CD4-positive, alpha-beta T cell treated with Interleukin-15 for 1 hour (primary cell): ENCODE data around the gene MYB.

Experiments
- DNase-seq: peaks from one replicate; pipeline ENCODE4 v3.0.0-alpha.2; 2020

The MYB gene

DNA sequence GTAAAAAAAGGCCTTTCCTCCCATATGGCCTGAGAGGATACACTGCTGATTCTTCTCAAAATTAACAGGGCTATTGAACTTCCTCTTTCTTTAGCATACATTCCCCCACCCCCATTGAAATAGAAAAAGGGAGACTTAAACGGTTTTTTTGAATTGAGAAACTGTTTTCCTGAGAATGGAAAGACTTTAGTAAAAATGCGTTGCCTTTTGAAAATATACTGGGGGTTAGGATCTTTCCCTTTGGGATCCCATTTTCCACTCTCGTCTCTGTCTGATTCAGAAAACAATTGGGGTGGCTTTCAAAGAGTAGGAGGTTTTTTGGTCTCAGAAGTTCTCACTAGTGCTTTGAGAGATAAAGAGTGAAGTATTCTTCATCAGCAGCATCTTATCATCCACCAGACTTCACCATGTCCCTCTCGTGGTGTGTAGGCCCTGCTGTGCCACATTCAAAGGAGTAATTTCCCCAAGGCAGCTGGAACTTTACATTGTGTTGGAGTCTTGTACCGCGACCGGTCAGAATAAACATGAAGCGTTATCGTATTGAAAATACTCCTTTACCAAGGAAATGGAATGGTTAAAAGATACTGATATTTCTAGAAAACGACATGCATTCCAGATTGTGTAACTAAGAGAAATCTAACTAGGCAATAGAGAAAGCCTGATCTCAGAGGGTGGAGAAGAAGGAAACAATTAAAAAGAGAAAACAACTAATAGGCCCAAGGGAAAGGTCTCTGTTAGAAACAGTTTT is 10.6 kb downstream of the MYB start:
- no peak for DNase-seq

GRCh38 chr6:135192256-135193174 is 11.4 kb downstream of the MYB start:
- no peak for DNase-seq

DNA sequence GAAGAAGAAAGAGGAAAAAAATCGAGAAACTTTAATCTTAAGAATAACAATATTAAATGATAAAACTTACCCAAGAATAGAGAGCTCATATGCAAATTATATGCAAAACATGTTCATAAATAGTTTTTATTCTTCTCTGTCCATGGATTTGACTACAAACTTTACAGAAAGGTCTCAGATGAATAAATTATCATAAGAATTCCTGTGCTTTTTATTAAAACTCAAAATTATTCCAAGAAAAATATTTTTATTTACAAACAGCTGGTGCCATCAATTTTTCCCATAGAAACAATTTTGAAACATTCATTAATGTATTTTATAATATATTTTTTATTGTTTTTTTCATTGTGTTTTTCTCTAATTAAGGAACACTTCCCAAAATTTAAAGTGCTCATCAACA is 12.1 kb downstream of the MYB start:
- no peak for DNase-seq

- DNase-seq = no peak
Measured at GRCh38 chr6:135195041-135195440, 13.9 kb downstream of the MYB start.

GRCh38 chr6:135195522-135195921 is 14.4 kb downstream of the MYB start:
- DNase-seq = no peak

- DNase-seq = no peak
Measured at GRCh38 chr6:135196739-135197510, 15.8 kb downstream of the MYB start.

DNA sequence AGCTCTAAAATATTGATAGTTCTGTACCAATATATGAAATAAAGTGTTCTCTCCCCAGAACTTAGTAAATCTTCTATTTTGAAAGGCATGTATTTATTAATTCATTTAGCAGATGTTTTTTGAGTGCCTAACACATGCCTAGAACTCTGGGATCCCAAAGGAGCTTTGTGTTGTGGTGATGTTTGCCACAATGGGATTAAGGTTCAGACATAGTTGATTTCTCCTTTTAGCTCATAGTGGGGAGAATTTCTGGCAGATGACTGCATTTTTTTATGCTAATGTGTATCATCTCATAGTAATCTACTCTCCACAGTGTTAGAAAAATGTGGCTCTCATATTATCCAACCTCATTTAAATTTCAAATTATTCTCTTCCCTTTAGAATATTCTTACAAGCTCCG is 21.7 kb downstream of the MYB start:
- no peak for DNase-seq

GRCh38 chr6:135204951-135205350 is 23.8 kb downstream of the MYB start:
- DNase-seq = no peak

DNA sequence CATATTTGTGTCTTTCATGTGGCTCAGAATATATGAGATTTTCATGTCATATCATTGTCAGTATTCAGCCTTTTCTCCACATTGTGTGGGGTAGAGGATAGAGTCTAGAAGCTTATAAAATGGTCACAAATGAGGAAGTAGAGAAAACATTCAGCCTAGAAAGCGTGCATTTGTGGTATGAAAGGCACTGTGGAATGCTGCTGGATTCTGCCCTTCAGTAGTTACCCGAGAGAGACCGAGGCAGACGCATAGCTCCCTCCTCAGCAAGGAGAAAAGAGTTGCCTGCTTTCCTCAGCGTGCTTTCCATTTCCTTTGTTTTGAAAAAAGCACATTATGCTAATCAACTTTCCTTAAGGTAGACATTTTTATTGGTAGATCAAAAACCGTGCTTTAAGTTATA is 28.7 kb downstream of the MYB start:
- DNase-seq = no peak

GRCh38 chr6:135210632-135211305 is 29.7 kb downstream of the MYB start:
- no peak for DNase-seq

GRCh38 chr6:135211306-135211702 is 30.2 kb downstream of the MYB start:
- no peak for DNase-seq

DNA sequence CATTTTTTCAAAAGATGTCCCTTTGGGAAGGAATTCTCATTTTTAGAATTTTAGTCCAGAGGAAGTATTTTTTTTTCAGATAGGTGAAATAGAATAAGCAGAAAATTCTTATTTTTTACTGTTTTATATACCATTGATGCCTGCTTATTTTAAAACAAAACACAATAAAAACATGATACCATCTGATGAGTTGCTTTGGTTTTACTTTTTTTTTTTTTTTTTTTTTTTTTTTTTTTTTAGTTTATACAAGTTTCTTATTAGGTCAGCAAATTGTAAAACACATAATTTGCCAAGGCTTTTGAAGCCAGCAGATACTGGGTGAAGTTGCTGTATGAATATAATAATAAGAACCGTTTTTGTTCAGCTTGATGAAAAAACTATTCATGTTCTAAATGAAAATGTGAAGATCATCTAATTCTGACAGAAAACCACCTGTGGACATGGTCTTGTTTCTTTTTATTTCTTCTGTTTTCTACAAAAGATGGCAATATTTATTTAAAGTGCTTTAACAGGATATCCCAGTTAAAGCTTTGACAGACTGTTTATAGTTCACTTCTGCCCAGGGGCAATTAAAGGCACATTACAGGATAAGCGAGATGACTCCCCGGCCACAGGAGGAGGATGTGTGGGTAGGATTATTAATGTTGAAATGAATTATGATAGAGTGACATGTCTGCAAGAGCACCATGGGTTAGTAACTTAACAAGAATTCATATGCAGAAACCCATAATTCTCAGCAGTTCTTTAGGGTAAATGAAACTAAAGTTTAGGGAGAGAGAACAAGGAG is 31.1 kb downstream of the MYB start:
- DNase-seq = no peak

DNA sequence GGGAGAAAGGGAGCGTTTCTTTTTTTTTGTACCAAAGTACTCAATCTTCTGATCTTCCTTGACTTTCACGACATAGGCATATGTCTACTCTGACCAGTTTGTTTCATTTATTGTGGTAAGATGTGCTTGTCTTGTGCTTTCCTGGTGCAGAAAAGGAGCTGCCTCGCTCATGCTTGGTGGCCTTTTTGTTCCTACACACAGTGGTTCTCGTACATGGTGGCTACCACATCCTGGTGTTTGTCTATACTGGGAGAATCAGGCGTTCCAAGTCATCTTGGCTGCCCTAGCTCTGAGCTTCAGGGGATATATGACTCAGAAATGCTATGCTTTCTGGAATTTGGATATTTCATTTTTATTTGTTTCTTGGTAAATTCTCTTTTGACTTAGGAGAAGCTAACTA is 31.8 kb downstream of the MYB start:
- no peak for DNase-seq

GRCh38 chr6:135213616-135214015 is 32.5 kb downstream of the MYB start:
- no peak for DNase-seq

DNA sequence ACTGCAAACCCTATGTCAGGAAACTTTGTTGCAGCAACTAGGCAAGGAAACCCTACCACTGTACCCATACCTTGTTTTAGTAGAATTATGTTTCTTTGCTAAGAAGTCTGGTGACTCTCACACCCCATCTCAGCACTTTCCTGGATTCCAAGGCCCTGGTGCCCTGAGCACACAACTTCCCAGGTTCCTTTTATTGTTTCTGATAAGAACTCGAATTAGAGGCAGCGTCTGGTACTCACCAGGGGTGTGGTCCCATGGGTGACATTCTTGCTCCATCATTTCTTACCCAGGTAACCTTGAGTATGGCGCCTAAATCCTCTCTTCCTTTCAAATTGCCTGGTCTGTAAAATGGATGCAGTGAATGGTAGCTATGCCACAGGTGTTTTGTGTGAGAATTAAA is 34.1 kb downstream of the MYB start:
- no peak for DNase-seq

- no peak for DNase-seq
Measured at GRCh38 chr6:135215563-135215962, 34.5 kb downstream of the MYB start.

- no peak for DNase-seq
Measured at GRCh38 chr6:135217663-135218062, 36.6 kb downstream of the MYB start.

DNA sequence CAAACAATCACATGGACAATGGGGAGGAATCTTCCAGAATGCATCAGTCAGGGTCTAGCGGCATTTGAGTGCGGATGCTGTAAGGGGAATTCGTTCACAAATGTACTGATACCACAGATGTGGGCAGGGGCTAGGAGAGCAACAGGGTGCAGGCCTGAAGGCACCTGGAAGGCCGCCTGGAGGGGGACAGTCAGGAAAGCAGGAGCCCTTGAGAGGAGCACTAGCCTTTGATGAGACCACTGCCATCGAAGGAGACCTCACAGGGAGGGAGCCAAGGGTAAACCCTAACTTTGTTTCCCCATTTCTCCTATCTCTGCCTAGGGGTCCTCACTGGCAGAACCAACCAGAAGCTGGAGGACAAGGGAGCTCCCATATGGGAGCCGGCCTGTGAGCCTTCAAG is 38.2 kb downstream of the MYB start:
- no peak for DNase-seq

GRCh38 chr6:135221042-135221441 is 39.9 kb downstream of the MYB start:
- no peak for DNase-seq

DNA sequence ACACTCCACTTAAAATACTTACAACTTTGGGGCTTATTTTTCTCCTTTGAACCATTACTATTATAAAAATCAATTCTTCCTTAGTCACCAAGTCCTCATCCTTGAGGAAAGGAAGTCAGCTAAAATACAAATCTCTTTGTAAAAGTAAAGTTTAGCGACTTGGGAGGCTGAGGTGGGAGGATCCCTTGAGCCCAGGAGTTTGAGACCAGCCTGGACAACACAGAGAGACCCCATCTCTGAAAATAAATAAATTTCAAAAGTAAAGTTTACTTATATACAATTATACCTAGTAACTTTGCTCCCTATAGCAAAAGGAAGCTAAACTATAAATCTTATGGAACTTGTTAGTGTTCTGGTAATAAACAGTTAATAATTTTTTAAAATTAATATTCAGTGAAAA is 40.4 kb downstream of the MYB start:
- no peak for DNase-seq

DNA sequence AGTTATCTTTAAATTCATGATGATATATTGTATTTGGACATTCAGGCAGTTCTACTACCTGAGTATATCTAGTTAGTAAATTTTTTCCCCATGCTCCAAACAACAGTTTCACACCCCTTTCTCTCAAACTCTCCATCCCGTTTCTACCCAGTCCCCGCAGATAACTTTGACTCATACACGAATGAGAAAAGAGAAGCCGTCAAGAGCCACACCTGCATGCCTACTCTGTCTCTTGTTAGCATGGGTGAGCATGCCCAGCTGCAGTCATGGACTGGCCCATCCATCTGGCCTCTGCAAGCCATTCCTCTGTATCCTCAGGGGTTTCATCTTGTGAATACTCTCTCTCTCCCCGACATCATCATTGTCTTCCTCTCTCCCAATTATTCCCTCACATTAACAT is 41.5 kb downstream of the MYB start:
- DNase-seq = no peak

- DNase-seq = no peak
Measured at GRCh38 chr6:135224037-135224647, 43.0 kb downstream of the MYB start.
